ENCODE data around the gene AGAP2. TPM values are rescaled to one million over a fixed set of nuclear protein-coding genes. Genes with fewer than 3 reads are reported as not detected.

AGAP2 gene
- total and polyA plus RNA-seq, 9 of the 15 experiments (the other 6 are each of a cell fraction or from before 2014, with no cell fraction given): 0.04 to 0.77 (median 0.28) TPM; not detected in 1

DNA sequence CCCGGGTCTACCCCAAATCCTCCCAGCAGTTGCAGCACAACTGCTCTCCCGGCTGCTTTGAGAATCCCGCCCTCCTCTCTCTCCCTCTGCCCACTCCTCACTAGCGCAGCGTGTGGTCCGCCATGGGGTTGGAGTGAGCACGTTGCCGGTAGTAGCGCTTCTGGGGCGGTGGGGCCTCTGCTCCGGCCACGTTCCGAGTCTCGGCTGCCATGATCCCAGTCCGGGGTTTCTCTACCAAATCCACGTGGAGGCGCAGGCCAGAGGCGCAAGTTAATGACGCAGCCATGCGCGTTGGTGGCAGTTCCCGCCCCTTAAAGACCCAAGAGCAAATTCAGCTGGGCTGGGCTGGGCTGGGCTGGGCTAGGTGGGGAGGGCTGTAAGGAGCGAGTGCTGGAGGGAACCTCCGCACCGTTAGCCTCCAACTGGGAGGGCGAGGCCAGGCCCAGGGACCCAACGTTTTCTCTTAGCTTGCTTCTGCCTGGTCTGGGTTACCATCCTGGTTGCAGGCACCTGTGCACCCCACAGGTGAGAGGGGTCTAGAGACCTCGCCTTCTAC lies 33.4 kb upstream of the AGAP2 start, which contains the start of gene METTL1 (continued):
- TF ChIP-seq, protein P1, sequence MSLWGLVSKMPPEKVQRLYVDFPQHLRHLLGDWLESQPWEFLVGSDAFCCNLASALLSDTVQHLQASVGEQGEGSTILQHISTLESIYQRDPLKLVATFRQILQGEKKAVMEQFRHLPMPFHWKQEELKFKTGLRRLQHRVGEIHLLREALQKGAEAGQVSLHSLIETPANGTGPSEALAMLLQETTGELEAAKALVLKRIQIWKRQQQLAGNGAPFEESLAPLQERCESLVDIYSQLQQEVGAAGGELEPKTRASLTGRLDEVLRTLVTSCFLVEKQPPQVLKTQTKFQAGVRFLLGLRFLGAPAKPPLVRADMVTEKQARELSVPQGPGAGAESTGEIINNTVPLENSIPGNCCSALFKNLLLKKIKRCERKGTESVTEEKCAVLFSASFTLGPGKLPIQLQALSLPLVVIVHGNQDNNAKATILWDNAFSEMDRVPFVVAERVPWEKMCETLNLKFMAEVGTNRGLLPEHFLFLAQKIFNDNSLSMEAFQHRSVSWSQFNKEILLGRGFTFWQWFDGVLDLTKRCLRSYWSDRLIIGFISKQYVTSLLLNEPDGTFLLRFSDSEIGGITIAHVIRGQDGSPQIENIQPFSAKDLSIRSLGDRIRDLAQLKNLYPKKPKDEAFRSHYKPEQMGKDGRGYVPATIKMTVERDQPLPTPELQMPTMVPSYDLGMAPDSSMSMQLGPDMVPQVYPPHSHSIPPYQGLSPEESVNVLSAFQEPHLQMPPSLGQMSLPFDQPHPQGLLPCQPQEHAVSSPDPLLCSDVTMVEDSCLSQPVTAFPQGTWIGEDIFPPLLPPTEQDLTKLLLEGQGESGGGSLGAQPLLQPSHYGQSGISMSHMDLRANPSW (CRISPR knock-in tag; IDR thresholded peaks at IDR 0.05): 0 out of 2 replicates have a peak, but pooled peaks have one; percentile 30
- peak; percentile 63 for TF ChIP-seq FOXP1 (CRISPR knock-in tag; IDR thresholded peaks at IDR 0.05)
- TF ChIP-seq CHD1 (IDR thresholded peaks at IDR 0.05; ENCODE audit: low read length): peak; percentile 55
- TF ChIP-seq, protein P2, sequence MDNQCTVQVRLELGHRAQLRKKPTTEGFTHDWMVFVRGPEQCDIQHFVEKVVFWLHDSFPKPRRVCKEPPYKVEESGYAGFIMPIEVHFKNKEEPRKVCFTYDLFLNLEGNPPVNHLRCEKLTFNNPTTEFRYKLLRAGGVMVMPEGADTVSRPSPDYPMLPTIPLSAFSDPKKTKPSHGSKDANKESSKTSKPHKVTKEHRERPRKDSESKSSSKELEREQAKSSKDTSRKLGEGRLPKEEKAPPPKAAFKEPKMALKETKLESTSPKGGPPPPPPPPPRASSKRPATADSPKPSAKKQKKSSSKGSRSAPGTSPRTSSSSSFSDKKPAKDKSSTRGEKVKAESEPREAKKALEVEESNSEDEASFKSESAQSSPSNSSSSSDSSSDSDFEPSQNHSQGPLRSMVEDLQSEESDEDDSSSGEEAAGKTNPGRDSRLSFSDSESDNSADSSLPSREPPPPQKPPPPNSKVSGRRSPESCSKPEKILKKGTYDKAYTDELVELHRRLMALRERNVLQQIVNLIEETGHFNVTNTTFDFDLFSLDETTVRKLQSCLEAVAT (IDR thresholded peaks at IDR 0.05): peak in 1 of 2 experiments; percentile 1; a peak in 1 of 4 replicates
- peak; percentile 79 for TF ChIP-seq FIP1L1 (IDR thresholded peaks at IDR 0.05; ENCODE audit: low read depth, low read length, poor library complexity, severe bottlenecking)
- peak; percentile 90 for TF ChIP-seq PHF20 (IDR thresholded peaks at IDR 0.05; ENCODE audit: partially characterized antibody)
- TF ChIP-seq, protein P3, sequence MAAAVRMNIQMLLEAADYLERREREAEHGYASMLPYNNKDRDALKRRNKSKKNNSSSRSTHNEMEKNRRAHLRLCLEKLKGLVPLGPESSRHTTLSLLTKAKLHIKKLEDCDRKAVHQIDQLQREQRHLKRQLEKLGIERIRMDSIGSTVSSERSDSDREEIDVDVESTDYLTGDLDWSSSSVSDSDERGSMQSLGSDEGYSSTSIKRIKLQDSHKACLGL (CRISPR knock-in tag; IDR thresholded peaks at IDR 0.05; ENCODE audit: borderline replicate concordance, poor library complexity, severe bottlenecking): peak; percentile 100
- TF ChIP-seq, protein P4, sequence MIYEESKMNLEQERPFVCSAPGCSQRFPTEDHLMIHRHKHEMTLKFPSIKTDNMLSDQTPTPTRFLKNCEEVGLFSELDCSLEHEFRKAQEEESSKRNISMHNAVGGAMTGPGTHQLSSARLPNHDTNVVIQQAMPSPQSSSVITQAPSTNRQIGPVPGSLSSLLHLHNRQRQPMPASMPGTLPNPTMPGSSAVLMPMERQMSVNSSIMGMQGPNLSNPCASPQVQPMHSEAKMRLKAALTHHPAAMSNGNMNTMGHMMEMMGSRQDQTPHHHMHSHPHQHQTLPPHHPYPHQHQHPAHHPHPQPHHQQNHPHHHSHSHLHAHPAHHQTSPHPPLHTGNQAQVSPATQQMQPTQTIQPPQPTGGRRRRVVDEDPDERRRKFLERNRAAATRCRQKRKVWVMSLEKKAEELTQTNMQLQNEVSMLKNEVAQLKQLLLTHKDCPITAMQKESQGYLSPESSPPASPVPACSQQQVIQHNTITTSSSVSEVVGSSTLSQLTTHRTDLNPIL (CRISPR knock-in tag; IDR thresholded peaks at IDR 0.05): no peak
- TF ChIP-seq SRSF1 (IDR thresholded peaks at IDR 0.05; ENCODE audit: low read depth, low read length): 0 out of 2 replicates have a peak, but pooled peaks have one; percentile 49
- TF ChIP-seq KAT7 (CRISPR knock-in tag; IDR thresholded peaks at IDR 0.05; ENCODE audit: borderline replicate concordance): no peak
- TF ChIP-seq ZNF184 (CRISPR knock-in tag; IDR thresholded peaks at IDR 0.05): no peak
- peak; percentile 85 for TF ChIP-seq KHSRP (IDR thresholded peaks at IDR 0.05)
